Measurements from ENCODE around the gene NNAT. TPM values are rescaled to one million over a fixed set of nuclear protein-coding genes. Genes with fewer than 3 reads are reported as not detected.

Gene NNAT
- total RNA-seq, 1 experiment from 2014 or later = 43.1 TPM

DNA sequence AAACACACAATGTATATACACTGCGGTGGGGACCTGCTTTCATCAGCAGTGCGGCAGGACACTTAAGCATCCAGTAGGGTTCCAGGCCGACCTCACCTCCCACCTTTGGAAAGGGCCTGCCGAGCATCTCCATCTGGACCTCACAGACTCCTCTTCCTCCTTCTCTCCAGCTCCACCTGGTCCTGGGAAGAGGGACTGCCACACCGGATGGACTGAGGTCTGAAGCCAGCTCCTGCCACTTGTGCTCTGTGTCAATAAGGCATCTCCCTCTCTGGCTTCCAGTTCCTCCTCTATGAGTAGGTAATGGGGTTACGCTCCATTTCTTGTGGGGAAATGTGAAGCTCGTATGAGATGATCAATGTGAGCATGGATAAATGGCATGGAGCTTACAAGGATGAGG, 19.1 kb upstream of the NNAT start:
- H3K4me1 Mint-ChIP-seq = peaks cover 0 to 2% of the 10 kb centered on the region in 2 experiments; a peak in 1 of 4 replicates

More for the DNA sequence above, 19.1 kb upstream of the NNAT start:
- Histone ChIP-seq H2BK5ac (ENCODE audit: insufficient read length, low read length) (no peak overlapping the region), H3K18ac (ENCODE audit: insufficient read length, low read depth, low read length) (no peak overlapping the region), H3K9me3 (ENCODE audit: control insufficient read depth, low read depth, low read length) (no peaks in the 10 kb centered on the region), H2BK12ac (ENCODE audit: insufficient read length, low read depth, low read length) (no peak overlapping the region), H3K56ac (ENCODE audit: insufficient read length, low read depth, low read length) (no peak overlapping the region), H3T11ph (ENCODE audit: low read length) (no peak overlapping the region), H3K79me2 (ENCODE audit: insufficient read depth, low read length) (no peaks in the 10 kb centered on the region), H3K9ac (ENCODE audit: extremely low read depth, insufficient read length, low read length) (no peak overlapping the region), H2AK5ac (ENCODE audit: insufficient read length, low read length) (no peak overlapping the region), H3K27me3 (ENCODE audit: insufficient read depth, low read length) (0 out of 2 replicates have a peak, but pooled peaks cover 2% of the 10 kb centered on the region), H2AFZ (ENCODE audit: low read length) (no peak overlapping the region), H3K27ac (ENCODE audit: insufficient read length, low read depth, low read length) (no peak overlapping the region), H3K79me1 (ENCODE audit: insufficient read depth, low read depth, low read length, poor library complexity, severe bottlenecking) (no peaks in the 10 kb centered on the region), H4K5ac (ENCODE audit: insufficient read length, low read depth, low read length) (no peak overlapping the region), H3K23me2 (ENCODE audit: insufficient read length, low read depth, low read length, poor library complexity, severe bottlenecking) (no peaks in the 10 kb centered on the region), H2BK20ac (ENCODE audit: low read depth, low read length, poor library complexity, severe bottlenecking) (no peak overlapping the region), H4K8ac (replicated peaks; ENCODE audit: insufficient read length, low read depth, low read length) (no peak overlapping the region), H3K4me2 (ENCODE audit: insufficient read depth, insufficient read length, low read length) (no peak overlapping the region), H2BK15ac (ENCODE audit: low read depth, low read length) (no peak overlapping the region), H4K20me1 (ENCODE audit: control insufficient read depth, insufficient read depth, insufficient read length) (no peaks in the 10 kb centered on the region), H3K4me1 (ENCODE audit: insufficient read depth, low read length) (peaks cover 10% of the 10 kb centered on the region; the same call in 1 of the 2 replicates), H4K91ac (ENCODE audit: insufficient read length, low read depth, low read length) (no peak overlapping the region), H3K14ac (ENCODE audit: insufficient read depth, low read length) (no peak overlapping the region), H3K4ac (ENCODE audit: low read depth, low read length) (no peak overlapping the region), H2BK120ac (ENCODE audit: low read depth, low read length, poor library complexity, severe bottlenecking) (no peak overlapping the region), H3K23ac (ENCODE audit: insufficient read length, low read depth, low read length) (no peak overlapping the region)
- no peak overlapping the region for H3K27ac Mint-ChIP-seq
- TF ChIP-seq, protein P1, sequence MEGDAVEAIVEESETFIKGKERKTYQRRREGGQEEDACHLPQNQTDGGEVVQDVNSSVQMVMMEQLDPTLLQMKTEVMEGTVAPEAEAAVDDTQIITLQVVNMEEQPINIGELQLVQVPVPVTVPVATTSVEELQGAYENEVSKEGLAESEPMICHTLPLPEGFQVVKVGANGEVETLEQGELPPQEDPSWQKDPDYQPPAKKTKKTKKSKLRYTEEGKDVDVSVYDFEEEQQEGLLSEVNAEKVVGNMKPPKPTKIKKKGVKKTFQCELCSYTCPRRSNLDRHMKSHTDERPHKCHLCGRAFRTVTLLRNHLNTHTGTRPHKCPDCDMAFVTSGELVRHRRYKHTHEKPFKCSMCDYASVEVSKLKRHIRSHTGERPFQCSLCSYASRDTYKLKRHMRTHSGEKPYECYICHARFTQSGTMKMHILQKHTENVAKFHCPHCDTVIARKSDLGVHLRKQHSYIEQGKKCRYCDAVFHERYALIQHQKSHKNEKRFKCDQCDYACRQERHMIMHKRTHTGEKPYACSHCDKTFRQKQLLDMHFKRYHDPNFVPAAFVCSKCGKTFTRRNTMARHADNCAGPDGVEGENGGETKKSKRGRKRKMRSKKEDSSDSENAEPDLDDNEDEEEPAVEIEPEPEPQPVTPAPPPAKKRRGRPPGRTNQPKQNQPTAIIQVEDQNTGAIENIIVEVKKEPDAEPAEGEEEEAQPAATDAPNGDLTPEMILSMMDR (conservative IDR thresholded peaks at IDR 0.05) = peak; percentile 49; the same call in 2 of the 3 replicates
- H3K36me3 Mint-ChIP-seq (ENCODE audit: insufficient read depth in 1 of 3, low read depth in 3 of 3) = no peaks in the 10 kb centered on the region
- H3K9me3 Mint-ChIP-seq = no peaks in the 10 kb centered on the region
- no peaks in the 10 kb centered on the region for H3K27me3 Mint-ChIP-seq (ENCODE audit: low read depth)
- no peak overlapping the region for H3K4me3 Mint-ChIP-seq
- WGBS (ENCODE audit: extremely low coverage, insufficient read length, low lambda C conversion rate) = no CpG with 5 or more reads among the region's 7 CpGs
- peak; percentile 63 for DNase-seq
